Heart left ventricle (tissue), 16 donors: ENCODE results near the gene CARD10. TPM values are rescaled to one million over a fixed set of nuclear protein-coding genes. Genes with fewer than 3 reads are reported as not detected.

Source experiments
- ATAC-seq, 4 donors: fragments of 200-7000 bp; cut with Tn5 transposase; one replicate each; pipeline ENCODE4 v1.9.1; 2020 to 2022; ENCODE audit warnings: moderate library complexity in 4 of 4, mild to moderate bottlenecking in 3 of 4, moderate number of reproducible peaks in 1 of 4
- DNase-seq, 5 donors: peaks; one replicate each; pipeline ENCODE4 v3.0.0-alpha.2; 2020
- H3K27ac ChIP-seq, 12 donors: fragments of 200-600 bp; sonication (generic) in 4 of 12; one replicate each; pipeline versions ENCODE4 v1.5.0 to v1.8.0; 2016 to 2022; ENCODE audit warnings: mild to moderate bottlenecking in 2 of 12
- H3K27me3 ChIP-seq, 9 donors: fragments of 200-600 bp; sonication (generic) in 2 of 9; one replicate each; pipeline versions ENCODE4 v1.5.1 to v1.8.0; 2016 to 2022; ENCODE audit warnings: mild to moderate bottlenecking in 3 of 9
- H3K36me3 ChIP-seq, 9 donors: fragments of 200-600 bp; sonication (generic) in 2 of 9; one replicate each; pipeline versions ENCODE4 v1.5.0 to v1.8.0; 2018 to 2022; ENCODE audit warnings: mild to moderate bottlenecking in 2 of 9
- H3K4me1 ChIP-seq, 12 donors: fragments of 200-600 bp; sonication (generic) in 4 of 12; one replicate each; pipeline versions ENCODE4 v1.5.0 to v1.8.0; 2016 to 2022; ENCODE audit warnings: mild to moderate bottlenecking in 3 of 12
- H3K4me3 ChIP-seq, 12 donors: fragments of 200-600 bp; sonication (generic) in 4 of 12; one replicate each; pipeline versions ENCODE4 v1.5.0 to v1.8.0; 2017 to 2022; ENCODE audit warnings: mild to moderate bottlenecking in 9 of 12, moderate library complexity in 4 of 12
- H3K9me3 ChIP-seq, 12 donors: fragments of 200-600 bp; sonication (generic) in 4 of 12; one replicate each; pipeline versions ENCODE4 v1.5.0 to v1.8.0; 2016 to 2022; ENCODE audit warnings: mild to moderate bottlenecking in 1 of 12
- CTCF ChIP-seq, 12 donors: fragments of 200-600 bp; sonication (generic) in 4 of 12; IDR thresholded peaks; one replicate each; pipeline versions ENCODE4 v1.5.0 to v1.8.0; 2018 to 2022; ENCODE audit warnings: antibody characterized with exemption in 12 of 12, mild to moderate bottlenecking in 5 of 12
- POLR2A ChIP-seq, 2 donors: fragments of 450-650 bp; IDR thresholded peaks; one replicate each; pipeline ENCODE4 v1.6.1; 2017; ENCODE audit warnings: antibody characterized with exemption in 2 of 2, mild to moderate bottlenecking in 2 of 2, moderate library complexity in 2 of 2
- WGBS, 4 donors: extraction: QIAGEN DNeasy Blood & Tissue Kit in 2 of 4; methylation state at CpG; one replicate each; pipeline versions ENCODE4 v1.1.5 to v1.1.7; 2013 to 2018; 5-methylcytosine and 5-hydroxymethylcytosine counted together
- intact Hi-C, 10 donors: fragments of 100-400 bp; cut with DNase I; formaldehyde crosslinking; loops; one replicate each; pipeline versions ENCODE4 v1.11.1 to v1.14.2; 2022
- polyA plus RNA-seq, 2 donors: library from polyadenylated mRNA; stranded (reverse); fragments of 200-250 nt; gene quantifications; one replicate each; pipeline ENCODE4 v1.2.3, GENCODE V29; 2013
- total RNA-seq, 9 donors: library from RNA; depleted of rRNA in 2 of 9; stranded (reverse); fragments of >200 nt in 2 of 9; fragmentation: NEBNext Ultra II Directional in 3 of 9; extraction: Animal tissue kit (Norgen Biotek cat#: 25700) in 3 of 9; gene quantifications; one replicate each; pipeline versions ENCODE4 v1.1.0 to v1.2.4, GENCODE V29; 2016 to 2023
- donor health status: ischemic (EF 13 %, LVEDD 7.1; RV severe dilation, severe dysfunction).
- donor health status: healthy with polysubstance abuse.
- donor health status: DM: no; HTN: yes; CAD: no.
- donor health status: DM: no; HTN: no; CAD: no.
- donor health status: ischemic (EF 25% LVEDD 6.9; RV normal size, moderate dysfunction).
- donor health status: ischemic (EF 25% LVEDD 5.7; RV mildly dilated, moderate dysfunction).
- donor health status: healthy.
- donor health status: DM: yes; HTN: yes; CAD: no.
- donor health status: ischemic (EF 35%, LVEDD 5.7; RV mildly dilated, moderate dysfunction).
- donor health status: nonischemic (EF 11% LVEDD 7.7; RV severe dilation, severe dysfunction).
- donor health status: DM: yes; HTN: yes; CAD: no.
- donor health status: PGD.
- donor health status: ischemic (EF 29% LVEDD 5.4; RV normal size, mild dysfunction).
- donor health status: nonischemic (EF 23%, LVEDD 6.1; RV moderate dilation, normal function).

CARD10 gene
- total and polyA plus RNA-seq, 11 donors: 5.2 to 13.9 (median 8.1) TPM

- H3K27ac ChIP-seq: peak overlapping the region; percentile 51 to 86 (median 76)
- peak; percentile 9 to 69 (median 52) for ATAC-seq
- peaks cover 0 to 84% (median 48%) of the 10 kb centered on the region in 12 donors for H3K4me1 ChIP-seq
- intact Hi-C loops: no loop called here
- H3K36me3 ChIP-seq: peaks cover 0 to 42% (median 17%) of the 10 kb centered on the region in 9 donors
- H3K4me3 ChIP-seq: peak overlapping the region in 1 of 12 donors; percentile 4
- peak in 11 of 12 donors; percentile 13 to 50 (median 31) for TF ChIP-seq CTCF (IDR thresholded peaks at IDR 0.05)
- TF ChIP-seq POLR2A (IDR thresholded peaks at IDR 0.05): no peak
- WGBS, 4 donors: 51 to 71% (median 64%) methylated on average over 19 to 22 of the region's 22 CpGs
- H3K9me3 ChIP-seq: no peaks in the 10 kb centered on the region
- H3K27me3 ChIP-seq: no peaks in the 10 kb centered on the region
- DNase-seq: peak; percentile 58 to 84 (median 67)
These were observed 10.7 kb downstream of the CARD10 start for GRCh38 chr22:37508431-37508992.

GRCh38 chr22:37507731-37508130, 11.5 kb downstream of the CARD10 start:
- H3K27ac ChIP-seq: peak overlapping the region in 9 of 12 donors; percentile 69 to 86 (median 80)
- H3K4me1 ChIP-seq: peaks cover 0 to 87% (median 55%) of the 10 kb centered on the region in 12 donors
- 92 to 96% (median 95%) methylated on average over 10 of the region's 10 CpGs for WGBS, 4 donors
- no peaks in the 10 kb centered on the region for H3K27me3 ChIP-seq
- TF ChIP-seq POLR2A (IDR thresholded peaks at IDR 0.05) (no peak), CTCF (IDR thresholded peaks at IDR 0.05) (no peak)
- H3K36me3 ChIP-seq: peaks cover 0 to 48% (median 18%) of the 10 kb centered on the region in 9 donors
- no peak for ATAC-seq
- intact Hi-C loops: no loop called here
- H3K9me3 ChIP-seq: no peaks in the 10 kb centered on the region
- no peak overlapping the region for H3K4me3 ChIP-seq
- no peak for DNase-seq

GRCh38 chr22:37505989-37506388, 13.2 kb downstream of the CARD10 start:
- H3K36me3 ChIP-seq: peaks cover 0 to 50% (median 18%) of the 10 kb centered on the region in 9 donors

More at GRCh38 chr22:37505989-37506388, 13.2 kb downstream of the CARD10 start:
- H3K27ac ChIP-seq: peak overlapping the region in 8 of 12 donors; percentile 5 to 88 (median 46)
- no peak overlapping the region for H3K4me3 ChIP-seq
- H3K27me3 ChIP-seq: no peaks in the 10 kb centered on the region
- ATAC-seq (no peak), DNase-seq (peak in 1 of 5 donors; percentile 52)
- WGBS, 4 donors: 61 to 89% (median 79%) methylated on average over 9 to 14 of the region's 14 CpGs
- peaks cover 0 to 90% (median 58%) of the 10 kb centered on the region in 12 donors for H3K4me1 ChIP-seq
- intact Hi-C loops: no loop called here
- TF ChIP-seq POLR2A (IDR thresholded peaks at IDR 0.05) (no peak), CTCF (IDR thresholded peaks at IDR 0.05) (no peak)
- no peaks in the 10 kb centered on the region for H3K9me3 ChIP-seq
